Ammon's horn (tissue), 1 donor: Measurements from ENCODE around the gene TKT.

Source experiments
- DNase-seq: peaks from one replicate; pipeline ENCODE4 v3.0.0-alpha.2; 2016; ENCODE audit warnings: low spot score

TKT gene

DNA sequence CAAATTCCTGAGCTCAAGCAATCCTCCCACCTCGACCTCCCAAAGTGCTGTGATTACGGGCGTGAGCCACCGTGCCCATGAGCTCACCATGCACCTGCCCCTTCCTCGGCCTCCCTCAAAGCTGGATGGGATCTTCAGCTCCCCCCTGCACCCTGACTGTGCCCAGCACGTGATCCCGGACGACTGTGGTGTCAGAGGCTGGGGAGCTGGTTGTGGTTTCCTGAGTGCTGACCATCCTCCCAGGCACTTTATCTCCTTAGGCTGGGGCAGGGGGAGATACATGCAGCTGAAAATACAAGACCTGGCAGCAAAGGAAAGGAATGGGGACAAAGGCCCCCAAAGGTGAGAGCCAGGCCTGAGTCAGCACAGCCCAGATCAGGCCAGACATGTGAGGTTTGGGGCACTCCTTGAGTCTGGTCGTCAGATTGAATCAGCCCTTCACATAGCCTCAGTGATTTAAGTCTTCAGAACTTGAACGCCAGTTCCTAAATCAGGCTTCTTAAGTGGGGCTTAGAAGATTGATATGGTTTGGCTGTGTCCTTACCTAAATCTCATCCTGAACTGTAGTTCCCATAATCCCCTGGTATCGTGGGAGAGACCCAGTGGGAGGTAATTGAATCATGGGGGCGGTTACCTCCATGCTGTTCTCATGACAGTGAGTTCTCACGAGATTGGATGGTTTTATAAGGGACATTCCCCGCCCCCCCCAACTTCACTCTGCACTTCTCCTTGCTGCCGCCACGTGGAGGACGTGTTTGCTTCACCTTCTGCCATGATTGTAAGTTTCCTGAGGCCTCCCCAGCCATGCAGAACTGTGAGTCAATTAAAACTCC, 59.0 kb downstream of the TKT start:
- peak; percentile 51 for DNase-seq

GRCh38 chr3:53195602-53196574, 59.9 kb downstream of the TKT start:
- DNase-seq, result peak; percentile 44

- DNase-seq, result no peak
Observed at GRCh38 chr3:53195066-53195450, 60.8 kb downstream of the TKT start.

DNA sequence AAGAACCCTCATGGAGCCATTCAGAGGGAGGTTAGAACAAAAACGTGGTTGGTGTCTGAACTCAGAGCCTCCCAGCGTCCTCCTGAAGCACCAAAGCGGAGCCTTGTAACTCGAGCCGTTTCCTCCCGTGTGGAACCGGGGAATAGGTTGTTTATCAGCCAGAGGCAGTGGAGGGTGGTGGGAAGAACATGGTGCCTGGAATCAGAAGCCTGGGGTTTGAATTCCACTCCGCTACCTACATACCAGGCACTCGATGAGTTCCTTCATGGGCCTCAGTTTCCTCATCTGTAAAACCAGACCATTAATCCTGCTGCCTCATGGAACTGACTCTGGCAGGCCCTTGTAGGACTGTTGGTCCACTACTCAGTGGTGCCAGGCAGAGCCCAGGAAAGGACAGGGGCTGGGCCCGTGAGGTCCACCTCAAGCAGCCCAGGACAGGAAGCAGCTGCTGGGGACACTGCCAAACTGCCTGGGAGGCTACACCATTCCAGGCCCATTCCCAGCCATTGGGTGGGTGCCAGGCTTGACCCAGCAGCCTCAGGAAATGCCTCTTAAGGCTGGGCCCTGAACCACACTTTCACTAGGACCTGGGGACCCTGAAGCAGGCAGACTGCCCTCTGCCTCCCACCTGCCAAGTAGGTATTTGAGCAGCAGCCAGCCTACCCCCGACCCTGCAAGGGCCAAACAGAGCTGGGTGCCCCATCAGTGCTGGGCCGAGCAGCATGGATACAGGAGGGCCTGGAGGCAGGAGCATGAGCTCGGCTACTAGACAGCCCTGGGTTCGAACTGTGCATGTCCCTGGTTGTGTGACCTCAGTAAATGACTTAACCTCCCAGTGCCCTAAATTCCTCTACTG, 61.4 kb downstream of the TKT start:
- DNase-seq, result no peak

GRCh38 chr3:53193466-53194209, 62.2 kb downstream of the TKT start:
- no peak for DNase-seq

GRCh38 chr3:53192608-53193007, 63.2 kb downstream of the TKT start:
- no peak for DNase-seq

DNA sequence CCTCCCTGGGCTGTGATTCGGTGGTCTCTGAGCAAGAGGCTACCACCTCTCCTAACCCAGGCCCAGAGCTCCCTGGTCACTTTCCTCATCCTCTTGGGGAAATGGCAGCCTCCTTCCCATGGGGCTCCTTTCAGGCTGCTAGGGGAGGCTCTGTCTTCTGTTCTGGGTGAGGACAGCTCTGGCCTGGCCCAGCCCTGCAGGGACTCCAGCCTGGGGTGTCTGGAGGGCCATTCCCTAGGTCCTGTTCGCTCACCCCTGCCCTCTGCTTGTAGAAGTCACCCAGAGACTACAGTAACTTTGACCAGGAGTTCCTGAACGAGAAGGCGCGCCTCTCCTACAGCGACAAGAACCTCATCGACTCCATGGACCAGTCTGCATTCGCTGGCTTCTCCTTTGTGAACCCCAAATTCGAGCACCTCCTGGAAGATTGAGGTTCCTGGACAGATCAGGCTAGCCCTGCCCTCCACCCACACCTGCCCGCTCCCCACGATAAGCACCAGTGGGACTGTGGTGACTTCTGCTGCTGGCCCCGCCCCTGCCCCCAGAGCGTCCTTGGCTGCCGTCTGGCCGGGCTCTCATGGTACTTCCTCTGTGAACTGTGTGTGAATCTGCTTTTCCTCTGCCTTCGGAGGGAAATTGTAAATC, 63.9 kb downstream of the TKT start:
- no peak for DNase-seq

GRCh38 chr3:53190659-53191058, 65.2 kb downstream of the TKT start:
- no peak for DNase-seq

DNA sequence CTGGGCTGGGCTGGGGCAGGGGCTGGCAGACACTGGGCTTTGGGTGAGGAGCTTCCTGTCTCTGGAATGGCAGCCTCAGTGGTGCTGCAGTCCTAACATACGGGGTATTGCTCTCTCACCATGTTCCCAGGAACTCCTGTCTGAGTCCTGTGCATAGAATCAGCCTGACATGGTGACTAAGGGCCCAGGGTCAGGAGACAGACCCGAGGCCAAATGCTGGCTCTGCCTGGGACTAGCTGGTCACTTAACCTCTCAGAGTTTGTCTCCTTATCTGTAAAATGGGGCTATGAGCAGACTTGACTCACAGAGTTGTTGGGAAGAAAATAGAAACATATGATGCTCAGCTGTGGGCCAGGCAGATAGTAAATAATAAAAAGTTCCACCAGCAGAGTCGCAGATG, 66.5 kb downstream of the TKT start:
- no peak for DNase-seq

DNA sequence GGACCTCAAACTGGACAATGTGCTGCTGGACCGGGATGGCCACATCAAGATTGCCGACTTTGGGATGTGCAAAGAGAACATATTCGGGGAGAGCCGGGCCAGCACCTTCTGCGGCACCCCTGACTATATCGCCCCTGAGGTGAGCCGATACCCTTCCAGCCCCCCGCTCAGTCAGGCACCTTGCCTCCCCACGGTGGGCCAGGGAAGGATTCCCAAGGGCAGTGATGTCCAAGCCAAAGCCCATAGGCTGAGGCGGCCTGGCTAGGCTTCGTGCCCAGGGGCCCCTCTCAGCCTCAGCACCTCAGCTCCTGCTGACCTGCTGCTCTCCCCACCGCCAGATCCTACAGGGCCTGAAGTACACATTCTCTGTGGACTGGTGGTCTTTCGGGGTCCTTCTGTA, 67.1 kb downstream of the TKT start:
- no peak for DNase-seq

- DNase-seq, result no peak
Observed at GRCh38 chr3:53188136-53188685, 67.6 kb downstream of the TKT start.

GRCh38 chr3:53187430-53187829, 68.4 kb downstream of the TKT start:
- no peak for DNase-seq

- DNase-seq, result no peak
Observed at GRCh38 chr3:53186726-53187125, 69.1 kb downstream of the TKT start.

- no peak for DNase-seq
Observed at GRCh38 chr3:53185761-53186465, 69.9 kb downstream of the TKT start.

DNA sequence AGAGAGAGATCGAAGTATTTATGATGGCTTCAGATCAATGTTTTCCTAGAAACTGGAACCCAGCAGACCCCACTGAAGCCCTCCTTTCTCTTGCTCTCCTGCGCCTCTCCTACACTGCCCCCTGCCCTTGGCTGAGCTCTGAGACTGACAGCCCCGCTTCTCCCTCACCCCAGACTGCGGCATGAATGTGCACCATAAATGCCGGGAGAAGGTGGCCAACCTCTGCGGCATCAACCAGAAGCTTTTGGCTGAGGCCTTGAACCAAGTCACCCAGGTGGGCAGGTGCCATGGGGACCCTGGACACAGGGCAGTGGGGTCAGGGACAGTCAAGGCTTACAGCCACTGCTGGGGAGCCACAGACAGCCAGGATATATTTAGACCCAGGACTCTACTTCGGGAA, 71.1 kb downstream of the TKT start:
- DNase-seq, result no peak

- no peak for DNase-seq
Observed at GRCh38 chr3:53183514-53183913, 72.3 kb downstream of the TKT start.

DNA sequence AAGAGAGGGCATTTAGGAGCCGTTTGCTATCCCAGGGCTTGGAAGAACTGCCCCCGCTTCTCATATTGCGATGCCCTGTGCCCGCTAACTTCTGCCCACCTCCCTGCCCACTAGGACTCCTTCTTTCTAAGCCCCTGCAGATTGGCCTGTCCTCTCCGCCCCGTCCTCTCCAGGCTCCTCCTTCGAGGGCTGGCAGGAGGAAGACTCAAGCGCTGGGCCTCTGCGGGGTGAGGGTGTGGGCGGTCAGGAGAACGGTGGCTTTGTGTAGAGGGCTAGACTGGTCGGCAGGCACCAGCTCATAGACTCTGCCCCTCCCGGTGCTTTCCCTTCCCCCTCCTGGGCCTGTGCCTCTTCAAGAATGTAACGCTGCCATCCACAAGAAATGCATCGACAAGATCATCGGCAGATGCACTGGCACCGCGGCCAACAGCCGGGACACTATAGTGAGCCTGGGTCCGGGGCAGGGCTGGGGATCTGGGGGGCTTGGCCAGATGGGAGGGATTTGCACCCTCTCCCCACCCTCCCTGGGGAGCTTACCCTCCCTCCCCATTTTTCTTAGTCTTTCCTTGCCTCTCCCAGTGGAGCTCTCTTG, 73.0 kb downstream of the TKT start:
- no peak for DNase-seq

GRCh38 chr3:53181528-53181927, 74.3 kb downstream of the TKT start:
- DNase-seq, result no peak

DNA sequence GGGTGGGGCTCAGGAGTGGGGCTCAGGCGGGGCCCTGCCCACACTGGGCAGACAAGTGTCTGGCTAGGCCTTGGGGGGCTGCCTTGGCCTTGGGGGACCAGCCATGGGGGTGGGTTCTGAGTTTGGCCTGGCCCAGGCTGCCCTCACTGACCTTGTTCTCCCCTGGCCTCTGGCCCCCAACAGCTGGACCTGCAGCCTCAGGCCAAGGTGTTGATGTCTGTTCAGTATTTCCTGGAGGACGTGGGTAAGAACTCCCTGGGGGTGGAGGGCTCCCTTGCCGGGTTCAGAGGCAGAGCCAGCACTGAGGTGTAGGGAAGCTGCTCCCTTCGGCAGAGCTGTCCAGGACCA, 74.8 kb downstream of the TKT start:
- DNase-seq, result no peak
